GM12875 (cell line): ENCODE data around the gene MPZL1.

Source experiments
- H3K4me3 ChIP-seq: one replicate; pipeline ENCODE4 v1.5.1; 2011; ENCODE audit warnings: low read depth, low read length, control low read depth
- TF ChIP-seq, protein P1 (sequence below): IDR thresholded peaks from 2 replicates; pipeline ENCODE4 v1.5.1; 2011; ENCODE audit warnings: low read depth, mild to moderate bottlenecking, control low read depth, inconsistent platforms, low read length, moderate library complexity, borderline replicate concordance; ENCODE audit not compliant: insufficient read depth

MPZL1 gene

DNA sequence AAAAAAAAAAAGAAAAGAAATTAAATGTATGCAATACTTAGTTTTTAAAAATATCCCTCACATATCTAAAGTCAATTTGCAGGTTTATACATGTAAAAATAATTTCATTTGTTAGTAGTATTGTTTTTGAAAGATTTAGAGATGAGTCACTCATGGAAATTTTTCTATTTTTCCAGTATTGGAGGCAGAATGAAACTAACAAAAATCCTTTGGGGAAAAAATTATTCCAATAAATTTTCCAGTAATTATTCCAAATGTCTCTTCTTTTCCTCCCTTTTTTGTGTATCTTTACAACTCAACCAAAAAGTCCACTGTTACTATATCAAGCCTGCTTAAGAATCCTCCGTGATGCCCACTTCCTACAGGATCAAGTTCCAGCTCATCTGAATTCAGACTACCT is 29.9 kb downstream of the MPZL1 start:
- TF ChIP-seq, protein P1, sequence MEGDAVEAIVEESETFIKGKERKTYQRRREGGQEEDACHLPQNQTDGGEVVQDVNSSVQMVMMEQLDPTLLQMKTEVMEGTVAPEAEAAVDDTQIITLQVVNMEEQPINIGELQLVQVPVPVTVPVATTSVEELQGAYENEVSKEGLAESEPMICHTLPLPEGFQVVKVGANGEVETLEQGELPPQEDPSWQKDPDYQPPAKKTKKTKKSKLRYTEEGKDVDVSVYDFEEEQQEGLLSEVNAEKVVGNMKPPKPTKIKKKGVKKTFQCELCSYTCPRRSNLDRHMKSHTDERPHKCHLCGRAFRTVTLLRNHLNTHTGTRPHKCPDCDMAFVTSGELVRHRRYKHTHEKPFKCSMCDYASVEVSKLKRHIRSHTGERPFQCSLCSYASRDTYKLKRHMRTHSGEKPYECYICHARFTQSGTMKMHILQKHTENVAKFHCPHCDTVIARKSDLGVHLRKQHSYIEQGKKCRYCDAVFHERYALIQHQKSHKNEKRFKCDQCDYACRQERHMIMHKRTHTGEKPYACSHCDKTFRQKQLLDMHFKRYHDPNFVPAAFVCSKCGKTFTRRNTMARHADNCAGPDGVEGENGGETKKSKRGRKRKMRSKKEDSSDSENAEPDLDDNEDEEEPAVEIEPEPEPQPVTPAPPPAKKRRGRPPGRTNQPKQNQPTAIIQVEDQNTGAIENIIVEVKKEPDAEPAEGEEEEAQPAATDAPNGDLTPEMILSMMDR: no peak
- no peak overlapping the region for H3K4me3 ChIP-seq

- H3K4me3 ChIP-seq: peak overlapping the region; percentile 8
- TF ChIP-seq, protein P1: no peak
Observed at GRCh38 chr1:167752219-167752985, 30.6 kb downstream of the MPZL1 start.

- TF ChIP-seq, protein P1: no peak
Observed at GRCh38 chr1:167755654-167756053, 33.9 kb downstream of the MPZL1 start.

GRCh38 chr1:167756730-167757405 is 35.1 kb downstream of the MPZL1 start:
- TF ChIP-seq, protein P1: no peak
- H3K4me3 ChIP-seq: no peak overlapping the region

More at GRCh38 chr1:167755654-167756053, 33.9 kb downstream of the MPZL1 start:
- H3K4me3 ChIP-seq: no peak overlapping the region

GRCh38 chr1:167757433-167758309 is 35.9 kb downstream of the MPZL1 start:
- TF ChIP-seq, protein P1: no peak
- H3K4me3 ChIP-seq: no peak overlapping the region

DNA sequence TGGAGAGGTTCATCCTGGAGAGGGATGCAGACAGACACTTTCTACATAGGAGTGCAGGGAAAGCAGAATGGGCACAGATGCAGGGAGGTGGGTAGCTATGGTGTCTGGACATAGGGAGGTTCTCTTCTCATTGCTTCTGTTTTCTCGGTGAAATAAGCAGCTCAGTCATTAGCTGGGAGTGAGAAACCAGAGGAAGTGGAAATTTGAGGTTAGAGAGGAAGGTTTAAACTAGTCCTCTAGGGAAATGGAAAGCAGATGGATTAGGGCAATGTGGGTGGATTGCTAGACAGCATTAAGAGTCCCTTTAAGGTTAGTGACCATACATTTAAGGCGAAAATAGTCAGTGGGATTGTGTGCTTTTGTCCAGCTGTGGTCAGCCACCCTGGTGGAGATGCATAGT is 39.6 kb downstream of the MPZL1 start:
- TF ChIP-seq, protein P1: no peak
- H3K4me3 ChIP-seq: no peak overlapping the region
